ENCODE measurements around the gene POLR3B.
"Not testable (repeated sequence)": the region's sequence is repeated elsewhere in the genome, so short reads cannot be mapped to it uniquely, and the experiment has no call there.

Gene POLR3B

DNA sequence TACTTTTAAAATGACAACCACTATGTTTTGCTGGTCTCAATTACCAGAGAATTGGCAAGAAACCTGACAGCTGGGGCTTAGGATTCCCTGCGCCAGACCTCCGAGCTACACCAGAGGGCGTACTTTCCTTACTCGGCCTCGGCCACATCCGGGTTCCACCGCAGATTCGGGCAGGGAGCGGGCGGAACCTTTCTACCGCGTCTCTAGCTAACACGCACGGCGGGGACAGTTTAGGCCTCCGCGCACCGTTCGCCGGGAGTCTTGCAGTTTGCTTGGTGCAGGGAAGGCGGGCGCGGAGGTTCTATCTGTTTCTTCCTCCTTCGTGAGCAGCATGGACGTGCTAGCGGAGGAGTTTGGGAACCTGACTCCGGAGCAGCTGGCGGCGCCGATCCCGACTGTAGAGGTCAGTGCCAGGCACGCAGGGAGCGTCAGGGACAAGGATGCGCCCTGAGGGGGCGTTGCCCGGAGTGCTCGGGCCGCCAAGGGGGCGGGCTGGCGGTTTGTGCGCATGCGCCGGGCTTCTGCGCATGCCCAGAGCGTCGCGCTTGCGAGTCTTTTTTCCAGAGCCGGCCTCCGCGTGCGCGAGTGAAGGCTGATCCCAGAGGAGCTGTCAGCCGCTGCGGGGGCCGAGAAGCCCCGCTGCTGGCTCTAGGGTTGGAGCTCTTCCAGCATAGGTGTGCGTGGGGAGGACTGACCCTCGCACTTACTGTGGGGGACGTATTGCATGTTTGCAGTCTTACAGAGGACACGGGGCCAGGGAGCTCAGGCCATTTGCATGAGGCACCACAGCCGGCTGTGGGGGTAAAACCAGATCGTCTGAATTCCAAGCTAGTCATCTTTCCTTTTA lies at the start of gene POLR3B:
Gene POLR3B, plus strand, starts transcription at position 200 of the 847 bp plus-strand sequence. Its CDS starts 132 bp downstream, at position 332.
- DNase-seq (ENCODE audit: low read depth in 2 of 2): peak; percentile 90 to 95

DNA sequence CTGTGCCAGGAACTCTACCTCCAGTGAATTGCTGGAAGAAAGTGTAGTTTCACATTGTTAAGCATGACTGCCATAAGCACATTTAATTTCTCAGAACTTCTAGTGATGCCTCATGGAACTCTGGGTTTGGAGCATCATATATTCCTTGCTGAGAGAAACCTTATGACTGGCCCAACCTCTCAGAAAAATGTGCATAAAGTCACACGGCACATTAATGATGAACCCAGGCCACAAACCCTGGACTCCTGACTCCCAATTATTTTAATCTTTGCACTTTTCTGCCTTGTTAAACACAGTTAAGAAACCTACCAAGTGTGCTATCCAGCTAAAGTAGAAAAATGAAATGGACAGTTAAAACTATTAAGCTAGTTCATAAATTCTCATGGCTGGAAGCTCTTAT lies 49.4 kb upstream of the POLR3B start:
- DNase-seq (ENCODE audit: low read depth in 2 of 2): no peak

- no peak for DNase-seq (ENCODE audit: low read depth in 2 of 2)
Measured at GRCh38 chr12:106308611-106309010, 48.9 kb upstream of the POLR3B start.

- no peak for DNase-seq (ENCODE audit: low read depth in 2 of 2)
Measured at GRCh38 chr12:106309671-106310505, 47.7 kb upstream of the POLR3B start.

GRCh38 chr12:106310687-106311086 lies 46.9 kb upstream of the POLR3B start:
- DNase-seq (ENCODE audit: low read depth in 2 of 2): no peak

- no peak for DNase-seq (ENCODE audit: low read depth in 2 of 2)
Measured at GRCh38 chr12:106311139-106311538, 46.4 kb upstream of the POLR3B start.

DNA sequence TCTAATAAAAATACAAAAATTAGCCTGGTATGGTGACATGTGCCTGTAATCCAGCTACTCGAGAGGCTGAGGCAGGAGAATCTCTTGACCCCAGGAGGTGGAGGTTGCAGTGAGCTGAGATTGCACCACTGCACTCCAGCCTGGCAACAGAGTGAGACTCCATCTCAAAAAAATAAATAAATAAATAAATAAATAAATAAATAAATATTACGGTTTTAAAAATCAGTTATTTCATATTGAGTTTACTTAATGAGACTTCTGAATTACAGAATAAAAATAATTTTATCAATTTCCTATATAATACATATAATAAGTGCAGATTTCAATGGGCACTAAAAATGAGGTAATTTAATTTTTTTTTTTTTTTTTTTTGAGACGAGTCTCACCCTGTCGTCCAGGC lies 44.1 kb upstream of the POLR3B start:
- not testable (repeated sequence) for DNase-seq (ENCODE audit: low read depth in 2 of 2)

GRCh38 chr12:106315523-106315922 lies 42.0 kb upstream of the POLR3B start:
- DNase-seq (ENCODE audit: low read depth in 2 of 2): no peak

GRCh38 chr12:106317406-106318082 lies 40.0 kb upstream of the POLR3B start:
- no peak for DNase-seq (ENCODE audit: low read depth in 2 of 2)

- no peak for DNase-seq (ENCODE audit: low read depth in 2 of 2)
Measured at GRCh38 chr12:106321139-106321850, 36.3 kb upstream of the POLR3B start.

GRCh38 chr12:106323537-106323936 lies 34.0 kb upstream of the POLR3B start:
- DNase-seq (ENCODE audit: low read depth in 2 of 2): no peak

GRCh38 chr12:106327309-106327869 lies 30.2 kb upstream of the POLR3B start:
- DNase-seq (ENCODE audit: low read depth in 2 of 2): no peak

DNA sequence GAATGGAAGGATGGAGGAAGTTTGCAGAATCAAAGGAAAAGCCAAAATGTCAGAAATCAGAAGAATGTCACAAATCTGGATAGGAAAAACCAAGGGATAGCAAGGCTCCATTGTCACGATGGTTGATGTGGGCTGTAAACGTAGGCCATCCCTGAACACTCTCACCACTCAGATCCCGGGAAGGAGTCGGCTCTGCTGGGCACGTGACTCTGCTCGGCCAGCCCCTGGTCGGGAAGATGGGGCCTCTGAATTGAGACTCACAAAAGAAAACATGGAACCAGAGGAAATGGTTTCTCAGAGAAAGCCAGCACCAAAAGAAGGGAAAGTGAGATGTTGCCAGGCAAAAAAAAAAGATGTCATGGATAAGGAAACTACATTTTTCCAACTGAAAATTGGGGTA lies 28.8 kb upstream of the POLR3B start:
- DNase-seq (ENCODE audit: low read depth in 2 of 2): no peak

DNA sequence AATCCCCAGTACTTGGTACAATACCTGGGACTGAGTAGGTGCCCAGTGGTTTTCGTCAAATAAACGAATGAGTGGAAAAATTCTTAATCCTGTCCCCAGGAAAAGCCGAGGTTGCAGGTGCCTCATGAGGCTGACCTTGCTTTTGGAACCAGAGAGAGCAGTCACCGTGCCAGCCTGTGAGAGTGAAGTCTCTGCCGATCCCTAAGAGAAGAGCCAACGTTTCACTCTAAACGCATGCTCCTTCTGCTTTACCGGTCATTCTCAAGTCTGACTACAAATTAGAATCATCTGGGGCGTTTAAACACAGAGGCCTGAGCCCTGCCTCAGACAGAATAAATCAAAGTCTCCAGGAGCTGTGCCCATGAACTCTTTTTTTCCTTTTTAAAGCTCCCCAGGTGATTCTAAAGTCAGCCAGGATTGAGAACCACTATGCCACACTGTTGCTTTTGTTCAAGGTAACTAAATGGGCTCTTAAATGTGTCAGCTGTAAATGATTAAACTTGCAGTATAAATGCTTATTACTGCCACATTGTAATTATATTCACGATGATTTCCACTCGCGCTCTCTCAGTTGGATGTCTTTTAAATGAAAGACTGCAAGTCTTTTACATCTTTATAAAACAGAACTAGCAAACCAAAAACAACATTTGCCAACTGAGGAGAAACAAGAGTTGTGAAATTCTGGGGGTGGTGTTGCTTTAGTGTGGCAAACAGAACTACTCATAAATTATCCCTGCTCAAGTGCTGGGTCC lies 28.1 kb upstream of the POLR3B start:
- no peak for DNase-seq (ENCODE audit: low read depth in 2 of 2)

- DNase-seq (ENCODE audit: low read depth in 2 of 2): no peak
Measured at GRCh38 chr12:106331599-106331998, 25.9 kb upstream of the POLR3B start.

GRCh38 chr12:106332536-106332935 lies 25.0 kb upstream of the POLR3B start:
- DNase-seq (ENCODE audit: low read depth in 2 of 2): no peak

DNA sequence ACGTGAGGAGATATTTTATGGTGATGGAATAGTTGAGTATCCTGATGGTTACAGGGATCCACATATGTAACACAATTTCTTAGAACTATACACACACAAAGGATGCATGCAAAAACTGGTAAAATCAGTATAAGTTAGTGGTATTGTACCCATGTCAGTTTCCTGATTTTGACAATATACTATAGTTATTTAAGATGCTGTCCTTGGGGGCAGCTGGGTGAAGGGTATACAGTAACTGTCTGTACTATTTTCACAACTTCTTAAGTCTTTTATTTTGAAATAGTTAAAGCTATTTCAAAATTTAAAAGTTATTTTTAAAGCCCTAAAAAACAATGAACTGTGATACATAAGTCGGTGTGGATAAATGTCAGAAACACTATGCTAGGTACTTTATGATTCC lies 24.5 kb upstream of the POLR3B start:
- no peak for DNase-seq (ENCODE audit: low read depth in 2 of 2)

DNA sequence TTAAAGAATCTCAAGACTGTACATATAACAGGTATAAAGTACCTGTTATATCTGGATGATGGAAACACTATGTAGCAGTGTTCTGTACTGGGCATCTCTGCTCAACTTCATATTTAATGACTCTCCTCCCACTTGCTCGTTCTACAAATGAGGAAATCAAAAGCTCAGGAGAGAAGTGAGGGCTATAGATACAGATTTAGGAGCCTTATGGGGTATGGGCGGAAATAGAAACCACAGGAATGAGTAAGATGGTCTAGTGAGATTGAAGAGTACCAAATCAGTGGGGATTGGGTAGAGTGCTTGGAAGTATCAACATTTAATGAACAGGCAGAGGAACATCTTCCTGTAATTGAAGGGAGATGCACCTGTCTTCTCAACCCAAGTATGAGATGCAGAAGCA lies 23.8 kb upstream of the POLR3B start:
- no peak for DNase-seq (ENCODE audit: low read depth in 2 of 2)

- no peak for DNase-seq (ENCODE audit: low read depth in 2 of 2)
Measured at GRCh38 chr12:106341086-106341877, 16.3 kb upstream of the POLR3B start.
